Subcutaneous abdominal adipose tissue (tissue), 5 donors: ENCODE measurements around the gene SLFN5.

Experiments
- H3K27ac ChIP-seq: one replicate; pipeline ENCODE4 v1.7.0; 2013; ENCODE audit warnings: low read depth, mild to moderate bottlenecking, inconsistent platforms, low read length, moderate library complexity
- H3K27me3 ChIP-seq, 5 donors: one replicate each; pipeline ENCODE4 v1.7.0; 2013; ENCODE audit warnings: low read length in 5 of 5, inconsistent platforms in 1 of 5; ENCODE audit not compliant: control insufficient read depth in 5 of 5, insufficient read depth in 4 of 5
- H3K36me3 ChIP-seq, 5 donors: one replicate each; pipeline ENCODE4 v1.7.0; 2013; ENCODE audit warnings: low read length in 5 of 5; ENCODE audit not compliant: control insufficient read depth in 5 of 5, insufficient read depth in 5 of 5
- H3K4me1 ChIP-seq, 5 donors: one replicate each; pipeline ENCODE4 v1.7.0; 2013; ENCODE audit warnings: low read length in 5 of 5, mild to moderate bottlenecking in 3 of 5, moderate library complexity in 1 of 5; ENCODE audit not compliant: control insufficient read depth in 5 of 5, insufficient read depth in 5 of 5
- H3K4me3 ChIP-seq, 5 donors: one replicate each; pipeline ENCODE4 v1.7.0; 2013; ENCODE audit warnings: low read length in 5 of 5, low read depth in 1 of 5
- H3K9ac ChIP-seq, 5 donors: one replicate each; pipeline ENCODE4 v1.7.0; 2013; ENCODE audit warnings: low read length in 5 of 5, mild to moderate bottlenecking in 4 of 5, moderate library complexity in 3 of 5
- H3K9me3 ChIP-seq, 5 donors: one replicate each; pipeline ENCODE4 v1.7.0; 2013; ENCODE audit warnings: low read length in 5 of 5; ENCODE audit not compliant: control insufficient read depth in 5 of 5
- donor health status: healthy.
- donor health status: healthy.
- donor health status: healthy.
- donor health status: healthy.
- donor health status: healthy.

The SLFN5 gene

DNA sequence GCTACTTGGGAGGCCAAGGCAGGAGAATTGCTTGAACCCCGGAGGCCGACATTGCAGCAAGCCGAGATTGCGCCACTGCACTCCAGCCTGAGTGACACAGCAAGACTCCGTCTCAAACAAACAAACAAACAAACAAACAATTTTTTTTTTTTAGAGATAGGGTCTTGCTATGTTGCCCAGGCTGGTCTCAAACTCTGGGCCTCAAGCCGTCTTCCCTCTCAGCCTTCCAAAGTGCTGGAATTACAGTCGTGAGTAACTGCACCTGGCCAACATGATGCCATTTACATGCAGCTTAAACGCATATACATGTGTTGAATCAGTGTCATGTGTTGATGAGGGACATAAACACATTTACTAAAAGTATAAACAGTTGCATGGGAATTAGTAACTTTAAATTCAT lies 2.0 kb upstream of the SLFN5 start:
- Histone ChIP-seq H3K9me3 (no peaks in the 10 kb centered on the region), H3K36me3 (no peaks in the 10 kb centered on the region), H3K9ac (no peak overlapping the region), H3K4me3 (peak overlapping the region in 1 of 5 donors; percentile 91), H3K4me1 (peaks cover 14 to 42% (median 37%) of the 10 kb centered on the region in 5 donors), H3K27me3 (no peaks in the 10 kb centered on the region), H3K27ac (no peak overlapping the region)

DNA sequence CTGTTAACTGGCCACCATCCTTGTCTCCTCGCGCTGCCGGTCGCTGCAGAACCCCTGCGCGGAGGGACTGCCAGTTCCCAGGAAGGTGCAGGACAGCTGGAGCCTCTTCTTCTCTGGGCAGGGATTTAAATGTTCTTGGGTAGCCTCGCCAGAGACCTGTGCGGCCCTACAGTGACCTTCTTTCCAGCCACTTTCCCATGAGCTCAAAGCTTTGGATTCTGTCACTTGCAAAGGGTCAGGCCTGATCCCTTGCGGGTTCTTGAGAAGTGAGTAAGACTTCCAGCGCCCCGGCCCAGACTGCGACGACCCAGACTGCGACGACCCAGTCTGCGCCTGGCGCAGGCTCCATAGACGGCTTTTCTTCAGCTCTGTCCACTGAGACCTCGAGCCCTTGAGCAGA lies 1.4 kb upstream of the SLFN5 start:
- Histone ChIP-seq H3K27me3 (no peaks in the 10 kb centered on the region), H3K36me3 (no peaks in the 10 kb centered on the region), H3K27ac (no peak overlapping the region), H3K4me1 (peaks cover 14 to 43% (median 37%) of the 10 kb centered on the region in 5 donors), H3K9me3 (no peaks in the 10 kb centered on the region), H3K4me3 (peak overlapping the region; percentile 26 to 91 (median 89)), H3K9ac (peak overlapping the region in 4 of 5 donors; percentile 93 to 97 (median 95))

DNA sequence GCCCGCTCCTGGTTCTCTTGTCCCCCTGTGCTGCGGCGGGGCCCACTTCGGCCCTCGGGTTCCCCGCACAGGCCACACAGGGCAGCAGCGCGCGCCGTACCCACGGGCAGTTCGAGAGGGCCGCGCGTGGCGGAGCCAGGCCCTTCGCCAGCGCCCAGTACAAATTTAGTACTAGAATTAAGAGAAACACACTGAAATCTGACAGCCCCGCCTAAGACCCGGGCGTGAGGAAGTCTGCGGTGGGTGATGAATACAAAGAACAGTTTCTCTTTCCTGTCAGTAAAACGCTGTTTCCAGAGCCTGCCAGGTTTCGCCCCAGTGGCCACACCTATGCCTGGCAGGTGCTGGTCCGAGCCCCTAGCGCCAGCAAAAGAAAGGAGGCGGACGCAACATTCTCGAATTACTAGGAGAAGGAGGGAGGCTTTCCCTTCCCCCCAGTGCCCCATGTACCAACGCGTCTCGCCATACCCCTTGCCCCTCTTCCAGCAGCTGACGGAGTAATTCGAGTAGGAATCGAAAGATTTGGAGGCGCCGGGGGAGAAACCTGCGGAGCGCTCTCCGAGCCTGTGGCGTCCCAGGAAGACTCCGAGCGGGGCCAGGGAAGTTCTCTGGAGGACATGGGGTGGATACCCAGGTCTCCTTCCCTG lies 591 bp upstream of the SLFN5 start:
- Histone ChIP-seq H3K36me3 (peaks cover 0 to 4% (median under 1%) of the 10 kb centered on the region in 5 donors), H3K27ac (peak overlapping the region; percentile 100), H3K9me3 (no peaks in the 10 kb centered on the region)

DNA sequence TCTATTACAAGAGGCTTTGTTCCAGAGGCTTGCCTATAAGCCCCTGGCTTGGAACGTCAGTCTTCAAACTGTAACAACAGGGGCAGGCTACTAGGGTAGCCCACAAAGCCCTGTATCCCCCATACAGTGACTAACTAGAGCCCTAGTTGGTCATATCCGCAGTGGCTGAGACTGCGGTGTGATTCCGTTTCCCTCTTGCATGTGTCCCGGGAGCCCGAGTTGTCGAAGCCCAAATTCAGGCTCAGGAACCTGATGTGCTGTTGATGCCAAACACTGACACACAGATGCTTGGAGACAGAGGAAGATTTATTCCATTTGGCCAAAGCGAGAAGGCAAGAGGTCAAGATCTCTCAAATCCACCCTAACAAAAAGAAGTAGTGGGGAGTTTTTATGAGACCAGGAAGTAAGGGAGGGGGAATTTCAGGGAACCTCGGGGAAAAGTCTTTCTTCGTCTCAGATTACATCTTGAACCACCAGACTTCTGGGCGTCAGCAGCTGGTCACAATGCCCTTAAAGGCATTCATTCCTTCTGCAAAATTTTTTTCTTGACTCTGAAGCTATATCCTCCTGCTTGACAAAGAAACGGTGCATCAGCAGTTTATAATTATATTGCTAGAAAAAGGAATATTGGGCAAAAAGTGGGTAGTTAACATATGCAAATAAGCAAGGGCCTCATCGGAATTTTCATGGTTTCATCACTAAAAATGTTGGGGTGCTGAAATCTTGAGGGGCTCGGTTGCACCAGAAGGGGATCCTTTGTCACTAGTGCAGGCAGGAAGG lies 879 bp downstream of the SLFN5 start:
- Histone ChIP-seq H3K27ac (peak overlapping the region; percentile 100), H3K4me1 (peaks cover 14 to 43% (median 42%) of the 10 kb centered on the region in 5 donors), H3K4me3 (peak overlapping the region; percentile 87 to 92 (median 90)), H3K9me3 (no peaks in the 10 kb centered on the region), H3K9ac (peak overlapping the region; percentile 93 to 97 (median 95)), H3K27me3 (no peaks in the 10 kb centered on the region), H3K36me3 (peaks cover 0 to 15% (median 8%) of the 10 kb centered on the region in 5 donors)

More for the DNA sequence above, 591 bp upstream of the SLFN5 start:
- peaks cover 14 to 43% (median 39%) of the 10 kb centered on the region in 5 donors for H3K4me1 ChIP-seq
- no peaks in the 10 kb centered on the region for H3K27me3 ChIP-seq
- peak overlapping the region; percentile 63 to 97 (median 95) for H3K9ac ChIP-seq
- H3K4me3 ChIP-seq: peak overlapping the region; percentile 87 to 92 (median 90)

DNA sequence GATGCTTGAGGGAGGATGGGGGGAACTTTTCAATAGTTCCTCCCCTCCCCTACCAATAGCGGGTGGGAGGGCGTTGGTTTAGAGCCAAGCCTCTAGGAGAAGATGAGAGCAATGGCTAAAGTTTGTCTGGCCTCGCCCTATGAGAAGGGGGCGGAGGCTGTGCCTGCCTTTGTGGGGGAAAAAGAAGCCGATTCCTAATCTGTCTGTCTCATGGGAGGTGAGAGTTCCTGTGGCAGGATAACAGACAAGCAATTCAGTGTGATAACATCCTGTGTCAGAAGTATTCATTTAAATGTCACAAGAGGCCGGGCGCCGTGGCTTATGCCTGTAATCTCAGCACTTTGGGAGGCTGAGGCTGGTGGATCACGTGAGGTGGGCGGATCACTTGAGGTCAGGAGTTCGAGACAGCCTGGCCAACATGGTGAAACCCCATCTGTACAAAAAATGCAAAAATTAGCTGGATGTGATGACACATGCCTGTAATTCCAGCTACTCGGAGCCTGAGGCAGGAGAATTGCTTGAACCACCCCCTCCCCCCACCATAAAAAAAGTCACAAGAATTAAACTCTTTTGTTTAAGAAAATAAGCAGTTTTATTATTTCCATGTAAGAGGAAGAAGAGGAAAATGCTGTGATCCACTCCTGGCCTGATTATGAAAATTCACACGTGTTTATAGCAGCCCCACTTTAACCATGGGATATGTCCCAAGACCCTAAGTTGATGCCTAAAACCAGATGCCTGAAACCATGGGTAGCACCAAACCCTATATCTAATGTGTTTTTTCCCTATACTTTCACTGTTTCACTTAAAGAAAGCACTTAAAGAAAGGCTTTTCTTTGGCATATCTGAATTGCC lies 1.7 kb downstream of the SLFN5 start:
- H3K9ac ChIP-seq: peak overlapping the region; percentile 46 to 95 (median 95)
- H3K4me1 ChIP-seq: peaks cover 14 to 43% (median 42%) of the 10 kb centered on the region in 5 donors
- H3K9me3 ChIP-seq: no peaks in the 10 kb centered on the region
- H3K4me3 ChIP-seq: peak overlapping the region; percentile 87 to 92 (median 90)
- H3K36me3 ChIP-seq: peaks cover 3 to 17% (median 14%) of the 10 kb centered on the region in 5 donors
- no peaks in the 10 kb centered on the region for H3K27me3 ChIP-seq
- H3K27ac ChIP-seq: peak overlapping the region; percentile 100

DNA sequence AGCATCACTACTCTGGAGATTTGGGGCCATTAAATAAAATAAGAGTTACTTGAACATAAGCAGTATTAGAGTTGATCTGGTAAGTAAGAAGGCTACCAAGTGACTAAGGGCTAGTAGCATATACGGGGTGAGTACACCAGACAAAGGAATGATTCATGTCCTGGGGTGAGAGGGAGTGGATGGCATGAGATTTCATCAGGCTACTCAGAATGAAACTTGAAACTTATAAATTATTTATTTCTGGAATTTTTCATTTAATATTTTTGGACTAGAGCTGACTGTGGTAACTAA lies 2.3 kb downstream of the SLFN5 start:
- peak overlapping the region; percentile 100 for H3K27ac ChIP-seq
- peaks cover 4 to 23% (median 14%) of the 10 kb centered on the region in 5 donors for H3K36me3 ChIP-seq
- peak overlapping the region in 4 of 5 donors; percentile 87 to 92 (median 90) for H3K4me3 ChIP-seq
- H3K9ac ChIP-seq: peak overlapping the region in 2 of 5 donors; percentile 43 to 95
- H3K9me3 ChIP-seq: no peaks in the 10 kb centered on the region
- no peaks in the 10 kb centered on the region for H3K27me3 ChIP-seq
- peaks cover 14 to 43% (median 42%) of the 10 kb centered on the region in 5 donors for H3K4me1 ChIP-seq

DNA sequence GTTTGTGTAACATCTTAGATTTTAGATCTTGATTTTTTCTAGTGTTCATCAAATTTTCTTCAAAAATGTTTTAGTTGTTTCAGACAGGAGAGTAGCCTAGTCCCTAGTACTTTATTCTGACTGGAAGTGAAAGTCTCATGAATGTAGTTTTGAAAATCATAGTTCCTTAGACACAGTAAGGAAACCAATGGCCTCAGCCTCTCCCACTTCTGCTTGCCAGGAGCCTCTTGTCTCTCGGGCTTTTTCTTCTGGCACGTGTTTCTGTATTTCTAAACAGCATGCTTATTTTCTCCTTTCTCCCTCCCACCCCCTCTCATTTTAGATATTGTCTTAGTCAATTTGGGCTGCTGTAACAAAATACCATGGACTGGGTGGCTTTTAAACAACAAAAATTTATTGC lies 9.8 kb downstream of the SLFN5 start:
- no peaks in the 10 kb centered on the region for H3K9me3 ChIP-seq
- H3K36me3 ChIP-seq: peaks cover 2 to 16% (median 6%) of the 10 kb centered on the region in 5 donors
- H3K9ac ChIP-seq: peak overlapping the region in 2 of 5 donors; percentile 20 to 56
- no peak overlapping the region for H3K4me3 ChIP-seq
- peaks cover 8 to 44% (median 31%) of the 10 kb centered on the region in 5 donors for H3K4me1 ChIP-seq
- peak overlapping the region; percentile 81 for H3K27ac ChIP-seq
- H3K27me3 ChIP-seq: no peaks in the 10 kb centered on the region

DNA sequence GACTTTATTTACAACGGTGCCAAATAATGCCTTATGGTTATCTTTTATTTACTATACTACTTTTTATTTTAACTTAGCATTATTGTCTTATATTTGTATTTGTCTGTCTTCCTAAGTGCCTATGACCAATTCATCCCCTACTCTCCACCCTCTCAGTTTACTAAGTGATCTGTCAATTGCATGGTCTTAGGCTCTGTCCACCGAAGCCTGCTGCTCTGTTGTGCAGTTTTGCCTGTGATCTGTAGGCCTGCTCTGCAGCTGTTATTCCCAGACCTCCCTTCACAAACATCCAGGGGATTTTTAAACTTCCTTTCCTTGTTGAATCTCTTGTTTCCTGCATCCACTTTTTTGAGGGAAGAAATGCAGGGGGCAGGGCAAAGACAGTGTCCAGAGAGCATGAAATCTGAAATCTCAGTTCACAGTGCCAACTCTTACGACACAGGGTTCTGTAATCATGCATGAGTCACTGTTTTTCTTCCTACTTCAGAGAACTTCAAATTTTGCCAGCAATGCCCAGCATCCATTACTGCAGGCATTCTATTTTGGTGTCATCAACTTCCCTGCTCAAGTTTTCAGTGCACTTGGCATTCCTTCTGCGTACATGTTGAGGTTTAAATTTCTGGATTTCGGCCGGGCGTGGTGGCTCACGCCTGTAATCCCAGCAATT lies 11.4 kb downstream of the SLFN5 start:
- H3K27me3 ChIP-seq: no peaks in the 10 kb centered on the region
- H3K9ac ChIP-seq: peak overlapping the region in 3 of 5 donors; percentile 7 to 58 (median 35)
- H3K4me3 ChIP-seq: no peak overlapping the region

DNA sequence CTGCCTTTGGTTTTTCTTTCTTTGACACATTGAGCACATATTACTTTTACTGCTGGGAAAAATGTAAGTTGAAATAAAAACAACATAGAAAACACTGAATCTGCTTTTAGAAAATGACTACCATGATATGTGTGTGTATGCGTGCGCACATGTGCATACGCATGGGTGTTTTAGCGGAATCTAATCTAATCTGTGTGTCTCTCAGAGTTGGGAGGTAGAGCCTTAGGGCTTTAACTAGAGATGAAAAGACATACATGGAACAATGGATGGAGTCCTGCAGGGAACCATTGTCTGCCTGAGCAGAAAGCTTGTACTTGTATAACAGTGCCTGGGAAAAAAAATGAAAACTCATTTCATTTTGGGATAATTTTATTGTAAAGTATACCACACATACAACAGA lies 12.4 kb downstream of the SLFN5 start:
- H3K27me3 ChIP-seq: no peaks in the 10 kb centered on the region
- no peak overlapping the region for H3K9ac ChIP-seq
- H3K4me1 ChIP-seq: peaks cover 8 to 47% (median 32%) of the 10 kb centered on the region in 5 donors
- peak overlapping the region; percentile 81 for H3K27ac ChIP-seq
- no peaks in the 10 kb centered on the region for H3K9me3 ChIP-seq
- peaks cover 7 to 21% (median 14%) of the 10 kb centered on the region in 5 donors for H3K36me3 ChIP-seq
- no peak overlapping the region for H3K4me3 ChIP-seq

More for the DNA sequence above, 11.4 kb downstream of the SLFN5 start:
- Histone ChIP-seq H3K4me1 (peaks cover 8 to 47% (median 32%) of the 10 kb centered on the region in 5 donors), H3K27ac (peak overlapping the region; percentile 81), H3K9me3 (no peaks in the 10 kb centered on the region), H3K36me3 (peaks cover 9 to 19% (median 9%) of the 10 kb centered on the region in 5 donors)
